Stomach (tissue), 9 donors: ENCODE data around the gene IP6K3. TPM values are rescaled to one million over a fixed set of nuclear protein-coding genes. Genes with fewer than 3 reads are reported as not detected.

ENCODE experiments used
- DNase-seq, 2 donors: peaks; one replicate each; pipeline versions ENCODE4 v3.0.0 to v3.0.0-alpha.2; 2013 to 2019
- H3K27ac ChIP-seq, 5 donors: fragments of 200-600 bp in 4 of 5; sonication (generic) in 4 of 5; one replicate each; pipeline ENCODE4 v1.5.1; 2013 to 2019; ENCODE audit warnings: mild to moderate bottlenecking in 1 of 5, moderate library complexity in 1 of 5
- H3K27me3 ChIP-seq, 3 donors: fragments of 200-600 bp; sonication (generic); one replicate each; pipeline ENCODE4 v1.5.1; 2017 to 2019; ENCODE audit warnings: mixed run types in 1 of 3
- H3K36me3 ChIP-seq, 4 donors: fragments of 200-600 bp; sonication (generic); 1 replicate in 3 of 4; 2 replicates in 1 of 4; pipeline ENCODE4 v1.5.1; 2016 to 2019
- H3K4me1 ChIP-seq, 4 donors: fragments of 200-600 bp; sonication (generic); one replicate each; pipeline ENCODE4 v1.5.1; 2016 to 2019
- H3K4me3 ChIP-seq, 4 donors: fragments of 200-600 bp; sonication (generic) in 3 of 4; one replicate each; pipeline ENCODE4 v1.5.1; 2016 to 2019; ENCODE audit warnings: mild to moderate bottlenecking in 1 of 4
- H3K9me3 ChIP-seq, 4 donors: fragments of 200-600 bp; sonication (generic); one replicate each; pipeline ENCODE4 v1.5.1; 2016 to 2019
- CTCF ChIP-seq, 7 experiments: fragments of 450-650 bp in 4 of 7; fragments of 200-600 bp in 3 of 7; sonication (generic) in 3 of 7; IDR thresholded peaks; one replicate each; pipeline ENCODE4 v1.5.1; 2016 to 2019; ENCODE audit warnings: antibody characterized with exemption in 7 of 7, control low read depth in 2 of 7, mild to moderate bottlenecking in 1 of 7
- EP300 ChIP-seq: sonication (generic); formaldehyde crosslinking; IDR thresholded peaks from one replicate; pipeline ENCODE4 v1.6.1; 2017; ENCODE audit warnings: antibody characterized with exemption
- POLR2A ChIP-seq, 4 donors: fragments of 450-650 bp; IDR thresholded peaks; one replicate each; pipeline ENCODE4 v1.6.1; 2016; ENCODE audit warnings: antibody characterized with exemption in 4 of 4, control low read depth in 2 of 4, mild to moderate bottlenecking in 1 of 4, moderate library complexity in 1 of 4
- POLR2AphosphoS5 ChIP-seq, 3 donors: sonication (generic); formaldehyde crosslinking; IDR thresholded peaks; one replicate each; pipeline ENCODE4 v1.6.1; 2016; ENCODE audit warnings: antibody characterized with exemption in 3 of 3
- whole genome bisulfite sequencing, 5 donors: extraction: QIAGEN DNeasy Blood & Tissue Kit in 3 of 5; methylation state at CpG; one replicate each; pipeline versions ENCODE4 v1.1.5 to v1.1.7; 2013 to 2018; 5-methylcytosine and 5-hydroxymethylcytosine counted together
- intact Hi-C: fragments of 100-400 bp; cut with DNase I; formaldehyde crosslinking; loops from one replicate; pipeline ENCODE4 v1.15.1; 2023; ENCODE audit warnings: low total_unique reads
- polyA plus RNA-seq, 3 donors: library from polyadenylated mRNA; stranded (reverse); fragments of 200-250 nt; gene quantifications; one replicate each; pipeline ENCODE4 v1.2.3, GENCODE V29; 2013
- total RNA-seq, 5 donors: library from RNA; depleted of rRNA; stranded (reverse); fragments of >200 nt; gene quantifications; one replicate each; pipeline versions ENCODE4 v1.1.0 to v1.2.3, GENCODE V29; 2014 to 2016
- donor health status: healthy with polysubstance abuse.
- donor health status: Bipolar disorder and iron deficiency.
- donor health status: healthy.

IP6K3 gene
- total and polyA plus RNA-seq, 8 donors, result 0.58 to 73.5 (median 1.9) TPM; not detected in 2

- peaks cover 0 to 11% (median under 1%) of the 10 kb centered on the region in 4 donors for H3K4me1 ChIP-seq
- H3K27me3 ChIP-seq, result no peaks in the 10 kb centered on the region
- no peaks in the 10 kb centered on the region for H3K9me3 ChIP-seq
- WGBS, 5 donors, result 88 to 93% (median 92%) methylated on average over 21 to 24 of the region's 24 CpGs
- TF ChIP-seq CTCF (IDR thresholded peaks at IDR 0.05), result no peak
- no peak for TF ChIP-seq POLR2AphosphoS5 (IDR thresholded peaks at IDR 0.05)
- TF ChIP-seq POLR2A (IDR thresholded peaks at IDR 0.05), result no peak
- no peak for TF ChIP-seq EP300
- intact Hi-C loops, result no loop called here
- H3K27ac ChIP-seq, result no peak overlapping the region
- no peak for DNase-seq
- H3K36me3 ChIP-seq, result peaks cover 57 to 100% (median 100%) of the 10 kb centered on the region in 4 donors
- H3K4me3 ChIP-seq, result no peak overlapping the region
These were observed 68.3 kb downstream of the IP6K3 start for GRCh38 chr6:33678233-33678931.

GRCh38 chr6:33677689-33678088, 69.0 kb downstream of the IP6K3 start:
- H3K27me3 ChIP-seq, result no peaks in the 10 kb centered on the region
- H3K4me1 ChIP-seq, result peaks cover 0 to 11% (median 4%) of the 10 kb centered on the region in 4 donors
- intact Hi-C loops, result no loop called here
- no peak overlapping the region for H3K27ac ChIP-seq
- no peak for TF ChIP-seq CTCF (IDR thresholded peaks at IDR 0.05)
- TF ChIP-seq POLR2AphosphoS5 (IDR thresholded peaks at IDR 0.05), result no peak
- no peak for TF ChIP-seq POLR2A (IDR thresholded peaks at IDR 0.05)
- no peak for TF ChIP-seq EP300
- no peak for DNase-seq
- H3K9me3 ChIP-seq, result no peaks in the 10 kb centered on the region
- H3K36me3 ChIP-seq, result peaks cover 51 to 100% (median 99%) of the 10 kb centered on the region in 4 donors
- H3K4me3 ChIP-seq, result no peak overlapping the region
- 74 to 93% (median 91%) methylated on average over 2 of the region's 2 CpGs for WGBS, 5 donors

GRCh38 chr6:33677143-33677660, 69.5 kb downstream of the IP6K3 start:
- Histone ChIP-seq H3K4me1 (peaks cover 0 to 12% (median 5%) of the 10 kb centered on the region in 4 donors), H3K36me3 (peaks cover 51 to 100% (median 97%) of the 10 kb centered on the region in 4 donors), H3K4me3 (no peak overlapping the region), H3K9me3 (no peaks in the 10 kb centered on the region), H3K27ac (no peak overlapping the region), H3K27me3 (no peaks in the 10 kb centered on the region)
- TF ChIP-seq EP300, result no peak
- TF ChIP-seq POLR2A (IDR thresholded peaks at IDR 0.05), result no peak
- TF ChIP-seq CTCF (IDR thresholded peaks at IDR 0.05), result no peak
- no peak for TF ChIP-seq POLR2AphosphoS5 (IDR thresholded peaks at IDR 0.05)
- 66 to 79% (median 75%) methylated on average over 7 to 8 of the region's 8 CpGs for WGBS, 5 donors
- DNase-seq, result no peak
- intact Hi-C loops, result no loop called here

- peaks cover 0 to 12% (median 5%) of the 10 kb centered on the region in 4 donors for H3K4me1 ChIP-seq
- 85 to 94% (median 88%) methylated on average over 15 of the region's 15 CpGs for WGBS, 5 donors
- peaks cover 54 to 100% (median 97%) of the 10 kb centered on the region in 4 donors for H3K36me3 ChIP-seq
- intact Hi-C loops, result no loop called here
- no peak overlapping the region for H3K4me3 ChIP-seq
- TF ChIP-seq POLR2A (IDR thresholded peaks at IDR 0.05) (no peak), EP300 (no peak), CTCF (IDR thresholded peaks at IDR 0.05) (no peak), POLR2AphosphoS5 (IDR thresholded peaks at IDR 0.05) (no peak)
- no peak for DNase-seq
- H3K9me3 ChIP-seq, result no peaks in the 10 kb centered on the region
- H3K27ac ChIP-seq, result no peak overlapping the region
- no peaks in the 10 kb centered on the region for H3K27me3 ChIP-seq
These were observed 70.1 kb downstream of the IP6K3 start for GRCh38 chr6:33676416-33677142.
